Sigmoid colon (tissue), 4 donors: Measurements from ENCODE around the gene PPARA.

ENCODE experiments used
- CTCF ChIP-seq, 4 experiments: fragments of 450-650 bp in 3 of 4; fragments of 200-600 bp in 1 of 4; IDR thresholded peaks; one replicate each; pipeline ENCODE4 v1.5.1; 2016 to 2019; ENCODE audit warnings: antibody characterized with exemption in 4 of 4, mild to moderate bottlenecking in 3 of 4, moderate library complexity in 2 of 4
- EP300 ChIP-seq, 4 donors: sonication (generic); formaldehyde crosslinking; IDR thresholded peaks; one replicate each; pipeline ENCODE4 v1.6.1; 2017; ENCODE audit warnings: antibody characterized with exemption in 4 of 4
- POLR2A ChIP-seq, 2 donors: fragments of 450-650 bp; IDR thresholded peaks; one replicate each; pipeline ENCODE4 v1.6.1; 2016; ENCODE audit warnings: antibody characterized with exemption in 2 of 2, mild to moderate bottlenecking in 2 of 2, moderate library complexity in 2 of 2
- POLR2AphosphoS5 ChIP-seq, 4 donors: sonication (generic); formaldehyde crosslinking; IDR thresholded peaks; one replicate each; pipeline ENCODE4 v1.6.1; 2017; ENCODE audit warnings: antibody characterized with exemption in 4 of 4

- no peak for TF ChIP-seq POLR2A (IDR thresholded peaks at IDR 0.05)
- no peak for TF ChIP-seq CTCF (IDR thresholded peaks at IDR 0.05)
- no peak for TF ChIP-seq POLR2AphosphoS5 (IDR thresholded peaks at IDR 0.05)
- no peak for TF ChIP-seq EP300 (IDR thresholded peaks at IDR 0.05)
These were observed 25.8 kb upstream of the PPARA start for GRCh38 chr22:46124383-46125144.
